ENCODE measurements around the gene SIGLEC12. TPM values are rescaled to one million over a fixed set of nuclear protein-coding genes. Genes with fewer than 3 reads are reported as not detected.

Gene SIGLEC12
- total RNA-seq, 4 donors from 2014 or later = 0.11 TPM; not detected in 3

- Histone ChIP-seq H3K9me3 (no peaks in the 10 kb centered on the region), H3K36me3 (no peaks in the 10 kb centered on the region), H3K27me3 (no peaks in the 10 kb centered on the region), H3K4me3 (replicated peaks in 1 of 3) (no peak overlapping the region), H3K4me1 (no peaks in the 10 kb centered on the region), H3K27ac (no peak overlapping the region)
- WGBS, 2 donors = 67 to 74% methylated on average over 5 of the region's 5 CpGs
- intact Hi-C loops (cut with DNase I) = no loop called here
- TF ChIP-seq CTCF (IDR thresholded peaks at IDR 0.05) = no peak
- no peak for TF ChIP-seq POLR2A (IDR thresholded peaks at IDR 0.05)
- DNase-seq = no peak
Observed at GRCh38 chr19:51548213-51548651, 46.6 kb upstream of the SIGLEC12 start.

GRCh38 chr19:51547397-51548212, 46.0 kb upstream of the SIGLEC12 start:
- no peak overlapping the region for H3K27ac ChIP-seq
- no peaks in the 10 kb centered on the region for H3K27me3 ChIP-seq
- H3K9me3 ChIP-seq = no peaks in the 10 kb centered on the region
- no peak overlapping the region for H3K4me3 ChIP-seq (replicated peaks in 1 of 3)
- WGBS, 2 donors = 28 to 32% methylated on average over 7 of the region's 7 CpGs
- DNase-seq = no peak
- intact Hi-C loops (cut with DNase I) = no loop called here
- no peaks in the 10 kb centered on the region for H3K4me1 ChIP-seq
- no peaks in the 10 kb centered on the region for H3K36me3 ChIP-seq
- TF ChIP-seq POLR2A (IDR thresholded peaks at IDR 0.05) = no peak

- WGBS, 2 donors = 29 to 61% methylated on average over 10 of the region's 10 CpGs
- Histone ChIP-seq H3K4me3 (replicated peaks in 1 of 3) (no peak overlapping the region), H3K9me3 (no peaks in the 10 kb centered on the region), H3K27ac (no peak overlapping the region), H3K4me1 (no peaks in the 10 kb centered on the region), H3K36me3 (no peaks in the 10 kb centered on the region), H3K27me3 (no peaks in the 10 kb centered on the region)
- intact Hi-C loops (cut with DNase I) = no loop called here
- no peak for DNase-seq
- TF ChIP-seq POLR2A (IDR thresholded peaks at IDR 0.05) (no peak), CTCF (IDR thresholded peaks at IDR 0.05) (no peak)
Observed at GRCh38 chr19:51546650-51547396, 45.2 kb upstream of the SIGLEC12 start.

- intact Hi-C loops (cut with DNase I) = no loop called here
- Histone ChIP-seq H3K4me3 (replicated peaks in 1 of 3) (no peak overlapping the region), H3K9me3 (no peaks in the 10 kb centered on the region), H3K4me1 (no peaks in the 10 kb centered on the region), H3K27ac (no peak overlapping the region), H3K36me3 (no peaks in the 10 kb centered on the region), H3K27me3 (no peaks in the 10 kb centered on the region)
- 62 to 73% methylated on average over 4 to 5 of the region's 5 CpGs for WGBS, 2 donors
- no peak for DNase-seq
- TF ChIP-seq POLR2A (IDR thresholded peaks at IDR 0.05) = no peak
- no peak for TF ChIP-seq CTCF (IDR thresholded peaks at IDR 0.05)
Observed at GRCh38 chr19:51546107-51546649, 44.6 kb upstream of the SIGLEC12 start.

- TF ChIP-seq CTCF (IDR thresholded peaks at IDR 0.05) (no peak), POLR2A (IDR thresholded peaks at IDR 0.05) (no peak)
- intact Hi-C loops (cut with DNase I) = no loop called here
- Histone ChIP-seq H3K27me3 (no peaks in the 10 kb centered on the region), H3K27ac (no peak overlapping the region), H3K4me3 (replicated peaks in 1 of 3) (no peak overlapping the region), H3K4me1 (no peaks in the 10 kb centered on the region), H3K9me3 (no peaks in the 10 kb centered on the region), H3K36me3 (no peaks in the 10 kb centered on the region)
- WGBS, 2 donors = 80 to 88% methylated on average over 6 of the region's 6 CpGs
- no peak for DNase-seq
Observed at GRCh38 chr19:51544038-51544437, 42.4 kb upstream of the SIGLEC12 start.

Measured in thyroid gland (tissue), 4 donors.